NK-92 treated with Interleukin-12 subunit alpha and Interleukin-12 subunit beta, amount 100 ng/mL, for 24 hours (cell line): ENCODE measurements around the gene COX4I2.
"Not testable (repeated sequence)": the region's sequence is repeated elsewhere in the genome, so short reads cannot be mapped to it uniquely, and the experiment has no call there.

Experiments
- DNase-seq: peaks from one replicate; lab custom pipeline; 2025; lab: John Stamatoyannopoulos, UW

COX4I2 gene

DNA sequence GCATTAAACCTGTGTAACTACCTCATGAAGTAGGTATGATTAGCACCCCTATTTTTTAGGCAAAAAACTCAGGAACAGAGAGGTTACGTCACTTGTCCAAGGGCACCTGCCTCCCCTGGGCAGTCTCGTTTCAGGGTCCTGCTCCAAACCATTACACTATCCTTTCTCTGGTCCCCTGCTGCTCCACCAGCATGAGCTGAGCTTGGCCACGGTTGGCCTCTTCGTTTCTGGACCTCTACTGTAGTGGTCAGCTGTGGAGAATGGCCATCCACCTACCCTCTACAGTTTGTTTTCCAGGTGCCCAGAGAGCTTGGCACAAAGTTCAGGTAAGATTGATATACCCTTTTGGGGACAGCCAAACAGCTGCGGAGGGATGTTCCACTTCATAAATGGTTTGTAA, 16.8 kb downstream of the COX4I2 start:
- no peak for DNase-seq

DNA sequence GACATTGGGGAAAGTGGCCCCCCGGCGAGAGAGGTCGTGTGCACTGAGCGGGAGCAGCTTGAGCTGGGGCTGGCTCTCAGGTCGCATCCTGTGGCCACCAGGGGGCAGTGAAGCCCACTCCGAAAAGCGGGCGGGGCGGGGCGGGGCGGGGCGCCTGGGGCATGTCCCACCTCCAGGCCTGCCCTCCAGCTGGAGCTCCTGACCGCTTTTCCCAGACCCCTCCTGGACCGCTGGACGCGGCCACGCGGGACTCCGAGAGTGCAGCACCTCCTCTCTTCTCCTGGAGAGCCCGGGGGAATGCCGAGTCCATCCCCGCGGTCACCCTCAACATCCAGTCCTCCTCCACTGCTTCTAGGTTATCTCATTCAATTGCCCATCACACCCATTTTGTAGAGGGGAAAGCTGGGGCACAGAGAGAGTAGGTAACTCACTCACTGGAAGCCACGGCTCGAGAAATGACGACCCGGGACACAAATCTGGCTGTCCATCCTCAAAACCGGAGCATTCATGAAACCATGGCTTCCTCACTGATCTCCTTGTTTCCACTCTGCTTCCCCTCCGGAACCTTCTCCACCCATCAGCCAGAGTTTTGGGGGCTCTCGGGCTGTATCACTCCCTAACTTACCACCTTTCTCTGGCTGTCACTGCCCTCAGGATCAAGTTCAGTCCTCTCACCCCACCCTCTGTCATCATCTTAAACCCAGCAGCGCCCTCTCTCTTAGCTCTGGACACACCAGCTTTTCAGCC, 24.1 kb downstream of the COX4I2 start:
- DNase-seq, result peak; percentile 74

DNA sequence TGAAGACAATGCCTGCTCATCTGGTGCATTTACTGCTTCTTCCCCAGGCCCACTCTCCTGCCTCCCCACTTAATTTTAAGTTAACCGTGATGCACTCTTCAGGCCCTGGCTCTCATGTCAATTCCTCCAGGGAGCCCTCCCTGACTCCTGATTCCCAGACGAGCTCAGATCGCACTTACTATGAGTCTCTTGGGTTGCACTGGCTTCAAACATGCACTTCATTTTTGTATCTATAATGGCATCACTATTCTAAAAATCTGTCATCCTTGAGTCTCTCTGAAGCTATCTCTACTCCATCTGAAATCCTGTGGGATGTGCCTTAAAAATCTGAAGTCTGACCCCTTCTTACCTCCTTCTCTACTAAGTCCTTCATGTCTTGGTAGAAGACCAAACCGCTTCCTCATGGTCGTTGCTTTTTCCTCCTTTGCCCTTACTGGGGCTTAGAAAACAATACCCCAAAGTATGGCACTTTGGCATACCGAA, 24.7 kb downstream of the COX4I2 start:
- no peak for DNase-seq

DNA sequence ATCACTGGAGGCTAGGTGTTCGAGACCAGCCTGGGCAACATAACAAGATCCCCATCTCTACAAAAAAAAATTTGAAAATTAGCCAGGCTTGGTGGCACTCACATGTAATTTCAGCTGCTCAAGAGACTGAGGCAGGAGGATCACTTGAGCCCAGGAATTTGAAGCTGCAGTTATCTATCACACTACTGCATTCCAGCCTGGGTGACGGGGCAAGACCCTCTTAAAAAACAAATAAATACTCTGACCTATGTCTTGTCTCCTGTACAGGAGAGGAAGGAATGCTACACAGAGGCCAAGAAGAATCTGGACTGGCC, 25.8 kb downstream of the COX4I2 start:
- DNase-seq, result no peak

DNA sequence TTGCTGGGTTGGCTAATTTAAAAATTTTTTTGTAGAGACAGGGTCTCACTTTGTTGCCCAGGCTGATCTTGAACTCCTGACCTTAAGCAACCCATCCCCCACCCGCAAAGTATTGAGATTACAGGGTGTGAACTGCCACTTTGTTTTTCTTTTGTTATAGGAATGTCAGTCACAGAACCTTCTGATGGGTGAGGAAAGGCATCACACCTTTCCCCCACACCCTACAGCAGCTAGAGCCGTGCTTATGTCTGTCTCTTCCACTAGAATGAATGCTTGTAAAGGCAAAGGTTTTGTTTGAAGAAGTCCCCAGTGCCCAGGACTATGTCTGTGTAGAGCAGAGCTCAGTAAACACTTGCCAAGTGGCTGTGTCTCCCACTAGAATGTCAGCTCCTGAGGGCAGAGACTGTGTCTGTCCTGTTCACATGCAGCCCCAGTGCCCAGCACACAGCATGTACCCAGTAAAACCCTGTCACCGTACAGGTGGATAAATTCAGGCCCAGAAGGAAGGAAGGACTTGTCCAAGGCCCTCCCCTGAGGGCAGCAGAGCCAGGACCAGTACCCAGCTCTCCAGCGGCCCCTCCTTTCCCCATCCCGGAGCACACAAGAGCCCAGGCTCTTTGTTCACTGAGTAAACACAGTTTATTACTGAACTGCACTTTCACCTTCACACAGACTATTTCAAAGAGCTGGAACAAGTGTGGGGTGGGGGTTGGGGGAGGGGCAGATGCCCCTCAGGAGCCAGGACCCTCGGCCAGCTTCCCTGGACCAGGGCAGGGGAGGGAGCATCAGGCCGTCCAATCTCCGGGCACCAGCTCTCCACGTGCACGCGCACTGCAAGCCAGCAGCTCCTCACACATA, 26.4 kb downstream of the COX4I2 start:
- no peak for DNase-seq

DNA sequence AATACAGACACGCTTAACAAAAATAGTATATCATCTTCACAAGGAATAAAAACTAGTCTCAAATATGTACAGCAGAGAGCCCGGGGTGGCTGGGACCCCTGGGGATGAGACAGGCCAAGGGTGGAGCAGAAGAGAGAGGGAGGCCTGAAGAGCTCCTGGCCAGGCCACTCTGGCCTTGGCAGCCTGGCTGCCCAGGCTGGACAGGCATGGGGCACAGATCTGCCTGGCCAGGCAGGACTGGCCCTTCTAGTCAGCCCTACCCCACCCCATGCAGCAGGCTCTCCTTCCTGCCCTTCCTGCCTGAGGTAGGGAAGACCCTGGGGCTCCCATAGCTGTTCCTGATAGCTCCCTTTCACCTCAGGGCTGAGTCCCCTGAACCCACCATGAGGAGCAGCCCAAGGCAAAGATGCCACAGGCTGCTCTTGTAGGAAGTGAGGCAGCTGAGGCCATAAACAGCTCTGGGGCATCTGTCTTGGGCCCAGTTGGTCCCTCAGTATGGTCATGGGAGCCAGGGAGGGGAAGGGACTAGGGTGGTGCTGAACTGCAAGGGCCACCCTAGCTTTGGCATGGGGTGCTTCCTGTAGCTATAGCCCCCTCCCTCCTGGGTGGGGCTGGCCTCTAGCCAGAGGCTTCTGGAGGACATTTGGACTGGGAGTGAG, 27.1 kb downstream of the COX4I2 start:
- DNase-seq, result no peak

DNA sequence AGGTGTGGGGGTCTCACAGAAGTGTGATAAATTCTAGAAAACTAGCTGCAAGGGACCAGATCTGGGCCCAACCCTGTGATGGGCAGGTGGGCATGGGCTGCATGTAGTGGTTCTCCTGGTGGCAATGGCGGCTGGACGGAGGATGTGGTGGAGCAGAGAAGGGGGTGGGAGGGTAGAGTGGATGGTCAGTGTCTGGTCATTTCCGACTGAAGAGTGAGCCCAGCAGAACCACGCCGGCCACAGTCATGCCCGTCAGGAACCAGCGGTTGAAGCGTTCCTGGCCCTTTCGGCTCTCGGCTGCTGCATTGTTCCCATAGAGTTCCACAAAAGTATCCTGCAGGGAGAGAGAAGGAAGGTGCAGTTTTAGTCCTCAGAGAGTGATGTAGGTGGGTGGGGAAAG, 28.0 kb downstream of the COX4I2 start:
- no peak for DNase-seq

DNA sequence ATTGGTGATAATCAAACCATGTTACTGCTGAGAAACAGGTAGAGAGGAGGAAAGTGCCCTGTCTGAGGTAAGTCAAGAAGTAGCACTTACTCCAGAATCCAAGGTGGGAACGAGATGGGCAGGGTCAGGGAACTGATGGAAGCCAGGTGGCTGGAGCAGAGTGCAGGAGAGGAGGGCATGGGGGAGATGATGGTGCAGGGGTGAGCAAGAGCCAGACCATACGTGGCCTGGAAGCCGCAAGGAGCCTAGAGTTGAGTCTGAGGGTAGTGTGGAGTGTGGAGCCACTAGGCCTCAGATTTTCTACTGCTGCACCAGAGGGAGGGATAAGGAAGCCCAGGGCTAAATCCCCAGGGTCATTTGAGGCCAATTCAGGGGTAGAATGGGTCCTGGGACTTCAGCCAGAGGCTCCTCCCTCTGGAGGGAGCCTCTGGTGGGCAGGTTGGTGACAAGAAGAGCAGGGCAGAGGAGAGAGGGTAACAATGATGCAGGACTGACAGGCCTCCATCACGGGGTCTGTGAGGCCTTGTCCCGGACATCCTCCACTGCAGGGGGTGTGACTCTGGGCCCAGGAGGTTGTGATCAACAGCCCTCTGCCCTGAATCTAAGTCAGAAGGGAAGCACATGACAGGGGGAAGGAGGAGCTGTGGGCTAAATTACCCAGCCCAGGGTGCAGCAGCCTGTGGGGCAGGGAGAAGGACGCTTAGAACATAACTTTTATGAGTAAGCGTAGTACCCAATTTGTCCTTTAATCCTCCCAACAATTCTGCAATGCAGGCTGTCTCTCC, 28.7 kb downstream of the COX4I2 start:
- no peak for DNase-seq

DNA sequence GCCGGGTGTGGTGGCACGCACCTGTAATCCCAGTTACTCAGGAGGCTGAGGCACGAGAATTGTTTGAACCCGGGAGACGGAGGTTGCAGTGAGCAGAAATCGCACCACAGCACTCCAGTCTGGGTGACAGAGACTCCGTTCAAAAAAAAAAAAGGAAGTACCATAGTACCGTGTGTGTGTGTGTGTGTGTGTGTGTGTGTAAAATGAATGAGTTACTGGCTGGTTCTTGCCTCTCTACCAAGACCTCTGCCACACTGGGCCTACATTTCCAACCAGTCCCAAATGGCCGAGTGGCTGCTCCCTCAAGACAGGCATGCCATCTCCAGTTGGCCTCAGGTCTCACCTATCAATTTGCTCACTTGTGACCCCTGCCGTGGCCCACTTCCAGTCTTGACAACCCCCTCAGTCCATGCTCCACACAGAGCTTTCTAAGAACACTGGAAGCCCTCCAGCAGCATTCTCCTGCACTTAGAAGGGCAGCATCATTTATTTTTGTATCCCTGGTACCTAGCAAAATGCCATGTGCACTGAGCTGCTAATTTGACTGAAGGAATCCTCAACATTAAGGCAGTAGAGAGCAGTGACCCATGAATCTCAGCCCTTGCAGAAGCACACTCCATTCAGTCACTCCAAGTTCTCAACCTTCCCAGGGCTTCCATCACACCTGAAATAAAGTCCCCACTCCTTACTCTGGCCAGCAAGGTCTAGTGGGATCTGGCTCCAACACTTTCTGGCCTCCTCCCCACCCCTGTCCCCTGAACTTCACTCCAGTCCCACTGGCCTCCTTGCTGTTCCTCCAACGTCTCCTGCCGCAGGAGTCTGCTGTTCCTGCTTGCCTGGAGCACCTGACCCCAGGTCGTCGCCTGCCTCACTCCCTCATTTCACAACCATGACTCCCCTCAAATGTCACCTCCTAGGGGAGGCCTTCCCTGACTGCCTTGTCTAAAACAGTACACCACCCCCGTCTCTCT, 29.9 kb downstream of the COX4I2 start:
- no peak for DNase-seq

DNA sequence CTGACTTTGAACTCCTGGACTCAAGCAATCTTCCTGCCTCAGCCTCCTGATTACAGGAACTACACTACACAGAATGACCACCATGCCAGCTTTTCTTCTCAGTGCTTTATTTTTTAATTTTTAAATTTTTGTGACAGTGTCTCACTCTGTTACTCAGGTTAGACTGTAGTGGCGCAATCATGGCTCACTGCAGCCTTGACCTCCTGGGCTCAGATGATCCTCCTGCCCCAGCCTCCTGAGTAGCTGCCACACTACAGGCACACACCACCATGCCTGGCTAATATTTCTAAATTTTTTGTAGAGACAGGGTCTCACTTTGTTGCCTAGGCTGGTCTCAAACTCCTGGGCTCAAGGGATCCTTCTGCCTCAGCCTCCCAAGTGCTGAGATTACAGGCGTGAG, 31.2 kb downstream of the COX4I2 start:
- DNase-seq, result not testable (repeated sequence)

DNA sequence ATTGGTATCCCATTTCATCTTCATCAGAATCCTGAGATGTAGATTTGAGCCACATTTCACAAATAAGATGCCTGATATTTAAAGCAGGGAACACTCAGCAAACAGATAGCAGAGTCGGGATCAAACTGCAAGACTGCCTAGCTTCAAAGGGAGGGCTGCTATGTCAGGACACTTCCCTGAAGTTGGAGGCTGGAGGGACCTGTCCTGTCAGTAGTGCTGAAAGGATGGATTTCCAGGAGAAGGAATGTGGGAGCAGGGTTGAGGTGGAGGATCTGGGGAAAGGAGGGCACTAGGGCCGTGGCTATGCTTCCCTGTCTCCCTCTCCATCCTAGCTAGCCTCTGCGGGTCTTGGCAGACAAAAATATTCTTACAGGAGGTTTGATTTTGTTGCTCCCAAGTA, 32.2 kb downstream of the COX4I2 start:
- no peak for DNase-seq

DNA sequence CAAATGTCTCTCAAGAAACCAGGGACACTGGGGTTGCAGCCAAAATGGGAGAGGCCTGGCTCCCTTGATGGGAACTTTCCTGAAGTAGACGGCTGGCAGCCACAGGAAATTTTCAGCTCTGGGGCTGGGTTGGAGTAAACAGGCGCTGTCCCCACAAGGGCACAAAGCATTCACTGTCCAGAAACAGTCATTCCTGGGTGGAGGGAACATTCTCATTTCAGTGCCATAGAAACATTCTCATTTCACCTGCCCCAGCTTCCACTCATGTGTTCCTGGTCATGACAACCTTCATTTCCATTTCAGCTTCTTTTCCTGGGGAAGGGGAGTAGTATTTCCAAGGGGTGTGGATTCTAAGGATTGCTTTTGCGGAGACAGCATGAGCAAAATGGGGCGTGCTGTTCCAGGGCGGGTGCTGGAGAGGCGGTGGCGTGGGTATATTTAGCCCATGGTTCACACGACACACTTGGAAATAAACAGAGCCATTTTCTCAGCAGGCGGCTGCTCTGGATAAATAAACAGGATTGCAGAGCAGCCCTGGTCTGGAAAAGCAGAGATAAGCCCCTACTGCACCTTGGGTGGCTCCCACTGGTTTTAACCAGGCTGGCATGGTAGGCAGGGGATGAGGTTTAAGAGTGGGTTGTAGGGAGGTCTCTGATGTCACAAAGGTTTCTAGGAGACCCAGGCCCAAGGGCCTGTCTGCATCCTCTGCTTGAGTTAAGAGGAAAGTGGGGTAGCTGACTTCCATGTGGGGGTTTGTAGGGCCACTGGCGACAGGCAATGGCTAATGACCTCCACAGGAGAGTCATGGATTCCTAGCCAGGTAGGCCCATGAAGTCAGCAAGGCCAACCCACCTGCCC, 32.9 kb downstream of the COX4I2 start:
- no peak for DNase-seq

DNA sequence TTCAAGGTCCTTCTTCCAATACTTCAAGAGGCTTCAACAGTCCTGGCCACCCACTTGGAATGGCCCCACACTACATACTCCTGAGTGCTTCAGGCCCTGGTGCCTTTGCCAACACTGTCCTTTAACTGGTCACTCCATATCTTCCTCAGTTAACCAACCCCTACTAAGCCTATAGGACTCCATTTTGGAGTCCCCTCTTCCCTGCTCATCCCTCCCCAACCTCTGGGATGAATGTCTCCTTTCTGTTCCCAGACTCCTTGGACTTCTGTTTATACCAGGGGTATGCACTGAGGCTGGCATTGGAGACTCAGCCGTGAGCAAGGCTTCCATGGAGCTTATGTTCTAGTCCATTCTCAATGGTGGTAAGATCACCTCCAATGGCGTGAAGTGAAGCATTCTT, 33.6 kb downstream of the COX4I2 start:
- no peak for DNase-seq

DNA sequence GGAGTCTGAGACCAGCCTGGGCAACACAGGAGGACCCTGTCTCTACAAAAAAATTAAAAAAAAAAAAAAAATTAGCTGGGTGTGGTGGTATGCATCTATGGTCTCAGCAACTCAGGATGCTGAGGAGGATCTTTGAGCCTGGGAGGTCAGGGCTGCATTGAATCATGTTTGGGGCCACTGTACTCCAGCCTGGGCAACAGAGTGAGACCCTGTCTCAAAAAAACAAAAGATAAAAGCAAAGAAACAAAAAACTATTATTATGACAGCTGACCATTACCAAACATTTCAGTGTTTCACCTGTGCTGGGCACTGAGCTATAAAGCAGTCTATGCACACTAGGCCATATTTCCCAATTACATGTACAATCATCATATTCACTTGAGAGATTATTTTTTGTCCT, 35.7 kb downstream of the COX4I2 start:
- no peak for DNase-seq

DNA sequence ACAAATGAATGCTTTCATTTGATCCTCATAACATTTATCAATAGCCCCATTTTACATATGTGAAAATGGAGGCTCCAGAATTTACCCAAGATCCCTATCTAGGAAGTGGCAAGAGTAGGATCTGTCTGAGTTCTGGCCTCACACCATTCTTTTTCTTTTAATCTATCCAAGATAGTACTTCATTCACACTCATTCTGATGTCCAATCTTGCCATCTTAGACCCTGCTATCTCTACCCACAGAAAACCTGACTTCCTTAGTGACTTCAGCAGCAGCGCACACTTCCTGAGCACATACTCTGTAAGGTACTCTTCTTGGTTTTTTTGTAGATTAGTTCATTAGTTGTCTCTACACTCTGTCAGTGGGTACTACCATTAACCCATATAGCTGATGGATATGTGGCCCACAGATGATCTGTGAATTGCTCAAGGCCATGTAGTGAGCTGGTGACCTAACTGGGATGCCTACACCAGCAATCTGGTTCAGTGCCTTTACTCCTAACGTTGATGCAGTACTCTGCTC, 36.3 kb downstream of the COX4I2 start:
- no peak for DNase-seq

DNA sequence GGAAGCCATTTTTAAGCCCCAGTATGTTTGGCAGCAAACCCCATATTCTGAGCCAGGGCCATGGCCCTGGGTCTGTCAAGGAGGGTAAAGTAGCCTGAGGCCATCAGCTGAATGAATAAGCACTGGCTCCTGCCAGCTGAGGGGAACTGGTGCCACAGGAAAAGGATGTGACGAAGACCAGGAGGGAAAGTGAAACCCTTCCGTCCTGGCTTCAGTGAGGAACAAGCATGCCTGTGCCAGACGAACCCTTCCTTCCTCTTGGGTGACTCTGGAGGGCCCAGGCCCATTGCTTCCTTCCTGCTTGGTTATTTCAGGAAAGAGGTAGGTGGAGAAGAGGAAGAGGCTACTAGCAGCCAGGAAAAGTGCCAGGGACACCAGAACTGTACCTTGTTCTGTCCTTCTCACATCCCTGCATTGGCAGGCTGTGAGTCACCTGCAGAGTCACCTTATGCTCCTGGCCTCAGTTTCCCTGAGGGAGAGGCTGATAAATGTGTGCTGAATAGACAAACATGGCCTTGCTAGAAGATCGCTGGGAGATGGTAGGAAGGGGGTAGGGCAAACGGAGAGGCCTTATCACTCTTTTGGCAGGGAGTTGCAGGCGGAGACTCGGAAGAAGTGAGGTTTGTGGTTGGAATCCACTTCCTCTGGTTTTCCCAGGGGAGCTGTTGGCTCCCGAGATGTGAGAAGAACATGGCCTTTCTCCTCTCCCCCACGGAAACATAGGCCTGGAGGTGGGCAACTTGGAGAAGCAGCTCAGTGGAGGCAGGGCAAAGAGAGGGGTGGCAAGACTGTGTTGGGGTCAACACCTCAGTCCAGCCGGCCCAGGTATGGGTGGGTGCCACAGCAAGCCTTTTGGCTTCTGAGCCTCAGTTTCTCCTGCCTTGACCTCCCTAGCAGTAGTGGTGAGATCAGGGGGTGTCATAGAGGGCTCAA, 37.4 kb downstream of the COX4I2 start:
- peak; percentile 65 for DNase-seq

DNA sequence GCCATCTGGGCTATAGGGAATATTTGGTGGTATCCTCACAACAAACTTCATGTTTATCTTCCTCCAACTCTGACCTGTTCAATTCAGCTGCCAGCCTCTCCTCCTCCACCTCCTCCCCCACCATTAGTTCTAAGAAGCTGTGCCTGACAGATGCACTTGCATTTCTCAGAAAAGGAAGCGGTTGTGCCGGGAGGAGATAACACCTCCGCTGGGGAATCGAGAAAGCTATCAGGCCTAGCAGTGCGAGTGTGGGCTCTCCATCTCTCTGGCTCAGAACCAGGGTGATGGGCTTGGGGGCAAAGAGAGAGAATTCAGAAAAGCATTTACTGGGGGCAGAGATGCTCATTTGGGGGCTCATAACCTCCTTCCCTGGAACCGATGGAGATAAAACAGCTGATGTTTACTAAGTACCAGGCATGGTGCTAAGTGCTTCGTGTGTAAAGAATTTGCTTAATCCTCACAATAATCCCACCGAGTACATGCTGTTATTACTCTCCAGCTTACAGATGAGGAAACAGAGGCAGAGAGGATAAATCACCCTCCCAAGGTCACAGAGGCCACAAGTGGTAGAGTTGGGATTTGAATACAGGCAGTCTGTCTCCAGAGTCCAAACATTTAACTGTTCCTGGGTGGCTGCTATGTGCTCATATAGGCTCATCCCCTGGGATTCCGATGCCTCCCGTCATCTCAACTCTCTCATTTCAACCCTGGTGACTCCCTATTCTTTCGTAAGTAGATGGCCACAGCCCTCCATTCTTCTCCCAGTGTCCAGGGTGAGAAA, 38.3 kb downstream of the COX4I2 start:
- DNase-seq, result peak; percentile 63

DNA sequence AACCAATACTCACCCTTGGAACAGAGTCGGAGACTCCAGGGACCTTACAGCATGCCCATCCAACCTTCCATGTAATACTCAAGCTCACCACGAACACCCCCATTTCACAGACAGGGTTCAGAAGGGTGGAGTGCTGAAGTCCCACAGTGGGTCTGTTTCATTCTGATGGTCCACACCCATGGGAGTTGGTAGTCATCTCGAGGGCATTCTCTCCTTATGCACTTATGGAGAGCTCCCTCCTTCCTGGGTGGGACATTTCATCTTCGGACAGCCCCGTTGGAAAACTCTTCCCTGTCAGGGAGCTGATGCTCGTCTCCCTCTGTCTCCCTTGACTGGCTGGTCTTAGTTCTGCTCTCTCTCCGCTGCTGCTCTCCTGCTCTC, 38.9 kb downstream of the COX4I2 start:
- no peak for DNase-seq
